ENCODE results near the gene CBX2.

The CBX2 gene

DNA sequence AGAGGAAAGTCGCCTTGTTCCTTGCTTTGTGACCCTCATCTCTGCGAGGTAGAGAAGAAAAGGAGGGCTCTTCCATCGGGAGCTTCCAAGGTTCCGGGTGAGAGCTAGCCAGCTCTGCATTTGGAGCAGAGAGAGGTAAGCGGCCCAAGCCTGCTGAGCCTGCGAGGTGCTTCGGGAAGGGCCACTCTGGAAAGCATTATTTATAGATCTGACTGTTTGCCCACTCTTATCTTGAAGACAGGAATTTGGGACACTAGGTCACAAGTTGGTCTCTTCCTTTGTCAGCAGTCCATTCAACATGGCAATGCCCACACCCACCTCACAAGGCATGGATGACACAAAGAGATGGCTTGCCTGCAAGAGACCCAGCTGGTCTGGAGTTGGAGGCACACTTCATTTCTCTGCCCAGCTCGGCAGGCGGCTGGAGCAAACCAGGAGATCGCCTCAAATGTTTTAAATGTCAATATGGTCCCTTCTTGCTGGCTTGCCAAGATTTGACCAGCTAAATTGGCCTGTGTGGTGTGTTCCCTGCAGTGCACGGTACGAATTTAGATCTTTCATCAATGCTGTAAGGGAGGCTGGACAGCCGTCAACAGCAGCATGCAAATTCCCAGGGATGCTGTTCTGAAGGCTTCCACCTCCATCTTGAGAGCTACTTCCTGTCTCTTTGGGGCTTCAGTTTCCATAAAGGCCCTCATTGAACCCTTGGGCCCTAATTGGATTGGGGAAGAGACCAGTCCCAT, 41.8 kb downstream of the CBX2 start:
- DNase-seq (ENCODE audit: low spot score in 2 of 2) = no peak
- H3K9me3 Mint-ChIP-seq = no peaks in the 10 kb centered on the region
- no peak overlapping the region for H3K4me3 Mint-ChIP-seq
- H3K27ac Mint-ChIP-seq = no peak overlapping the region
- peaks cover 20% of the 10 kb centered on the region for H3K27me3 Mint-ChIP-seq
- ATAC-seq (ENCODE audit: low read depth) = no peak
- H3K4me1 Mint-ChIP-seq = no peaks in the 10 kb centered on the region
- H3K36me3 Mint-ChIP-seq = peaks cover 2% of the 10 kb centered on the region

DNA sequence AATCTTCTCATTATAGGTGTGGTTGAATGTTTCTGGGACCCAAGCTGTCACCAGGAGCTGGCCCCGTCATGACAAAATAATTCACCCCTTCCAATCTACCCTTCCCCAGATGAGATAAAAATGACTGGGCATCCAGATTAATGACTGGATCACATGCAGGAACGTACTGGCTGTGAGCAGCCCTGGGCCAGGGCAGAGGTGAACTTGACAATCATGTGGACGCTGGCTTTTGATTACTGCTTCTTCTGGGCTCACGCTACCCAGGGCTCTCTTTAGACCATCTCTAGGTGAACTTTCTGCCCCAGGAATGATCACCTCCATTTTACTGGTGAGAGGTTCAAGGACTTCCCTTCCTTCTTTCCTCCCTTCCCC, 43.0 kb downstream of the CBX2 start:
- DNase-seq (ENCODE audit: low spot score in 2 of 2) = no peak
- Mint-ChIP-seq H3K27me3 (peaks cover 23% of the 10 kb centered on the region), H3K9me3 (no peaks in the 10 kb centered on the region), H3K4me3 (no peak overlapping the region), H3K4me1 (no peaks in the 10 kb centered on the region), H3K36me3 (peaks cover 2% of the 10 kb centered on the region), H3K27ac (no peak overlapping the region)
- ATAC-seq (ENCODE audit: low read depth) = no peak

- Mint-ChIP-seq H3K4me1 (peaks cover 3% of the 10 kb centered on the region), H3K27me3 (peaks cover 19% of the 10 kb centered on the region), H3K9me3 (no peaks in the 10 kb centered on the region), H3K4me3 (no peak overlapping the region), H3K27ac (no peak overlapping the region), H3K36me3 (peaks cover 2% of the 10 kb centered on the region)
- ATAC-seq (ENCODE audit: low read depth) = no peak
- no peak for DNase-seq (ENCODE audit: low spot score in 2 of 2)
These were observed 43.6 kb downstream of the CBX2 start for GRCh38 chr17:79821331-79822095.

DNA sequence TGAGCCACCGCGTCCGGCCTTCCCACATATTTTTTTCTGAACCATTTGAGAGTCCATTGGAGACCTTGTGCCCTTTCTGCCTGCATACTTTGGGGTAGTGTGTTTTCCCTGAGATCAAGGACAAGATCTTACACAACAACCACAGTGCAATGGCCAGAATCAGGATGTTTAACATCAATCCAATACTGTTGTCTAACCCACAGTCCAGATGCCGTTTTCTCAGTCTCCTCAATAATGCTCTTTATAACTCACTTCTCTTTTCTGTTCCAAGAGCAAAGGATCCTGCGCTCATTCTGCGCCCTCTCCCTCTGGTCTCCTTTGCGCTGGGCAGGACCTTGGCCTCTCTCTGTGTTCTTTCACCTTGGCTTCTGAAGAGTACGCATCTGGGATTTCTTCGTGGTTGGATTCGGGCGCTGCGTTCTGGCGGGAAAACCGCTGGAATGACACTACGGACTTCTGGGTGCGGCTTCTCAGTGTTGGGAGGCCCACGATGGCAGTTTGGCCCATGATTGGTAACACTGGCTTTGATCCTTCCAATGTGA, 44.7 kb downstream of the CBX2 start:
- H3K27me3 Mint-ChIP-seq = peaks cover 14% of the 10 kb centered on the region
- peaks cover 5% of the 10 kb centered on the region for H3K4me1 Mint-ChIP-seq
- ATAC-seq (ENCODE audit: low read depth) = no peak
- H3K4me3 Mint-ChIP-seq = no peak overlapping the region
- H3K36me3 Mint-ChIP-seq = peaks cover 2% of the 10 kb centered on the region
- no peaks in the 10 kb centered on the region for H3K9me3 Mint-ChIP-seq
- DNase-seq (ENCODE audit: low spot score in 2 of 2) = no peak
- no peak overlapping the region for H3K27ac Mint-ChIP-seq

GRCh38 chr17:79824234-79824633, 46.3 kb downstream of the CBX2 start:
- H3K27me3 Mint-ChIP-seq = peaks cover 14% of the 10 kb centered on the region
- DNase-seq (ENCODE audit: low spot score in 2 of 2) (no peak), ATAC-seq (ENCODE audit: low read depth) (no peak)
- H3K27ac Mint-ChIP-seq = no peak overlapping the region
- H3K4me3 Mint-ChIP-seq = no peak overlapping the region
- H3K9me3 Mint-ChIP-seq = no peaks in the 10 kb centered on the region
- peaks cover 9% of the 10 kb centered on the region for H3K4me1 Mint-ChIP-seq
- peaks cover 2% of the 10 kb centered on the region for H3K36me3 Mint-ChIP-seq

- peaks cover 10% of the 10 kb centered on the region for H3K4me1 Mint-ChIP-seq
- no peaks in the 10 kb centered on the region for H3K9me3 Mint-ChIP-seq
- no peak overlapping the region for H3K27ac Mint-ChIP-seq
- peaks cover 2% of the 10 kb centered on the region for H3K36me3 Mint-ChIP-seq
- ATAC-seq (ENCODE audit: low read depth) (no peak), DNase-seq (ENCODE audit: low spot score in 2 of 2) (no peak)
- H3K27me3 Mint-ChIP-seq = peaks cover 13% of the 10 kb centered on the region
- no peak overlapping the region for H3K4me3 Mint-ChIP-seq
These were observed 47.1 kb downstream of the CBX2 start for GRCh38 chr17:79824893-79825579.

DNA sequence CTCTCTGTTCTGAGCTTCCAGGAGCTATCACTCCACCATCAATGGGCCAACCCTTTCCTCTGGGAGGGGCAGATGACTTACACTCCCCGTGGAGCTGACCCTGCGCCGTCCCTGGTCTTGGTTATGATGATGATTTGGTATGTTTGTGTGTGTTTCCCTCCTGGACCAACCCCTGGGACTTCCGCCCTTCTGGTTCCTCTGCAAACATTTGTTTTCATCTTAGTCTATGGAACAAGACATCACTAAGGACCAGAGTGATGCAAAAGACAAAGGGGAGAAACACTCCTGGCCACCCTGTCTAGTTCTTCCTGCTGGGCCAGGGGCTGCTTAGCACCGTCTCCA, 47.6 kb downstream of the CBX2 start:
- Mint-ChIP-seq H3K27me3 (peaks cover 11% of the 10 kb centered on the region), H3K4me1 (peaks cover 10% of the 10 kb centered on the region), H3K27ac (no peak overlapping the region), H3K4me3 (no peak overlapping the region), H3K9me3 (no peaks in the 10 kb centered on the region), H3K36me3 (peaks cover 2% of the 10 kb centered on the region)
- DNase-seq (ENCODE audit: low spot score in 2 of 2) (no peak), ATAC-seq (ENCODE audit: low read depth) (no peak)

GRCh38 chr17:79826204-79826680, 48.3 kb downstream of the CBX2 start:
- Mint-ChIP-seq H3K9me3 (no peaks in the 10 kb centered on the region), H3K4me1 (peaks cover 10% of the 10 kb centered on the region), H3K27ac (no peak overlapping the region), H3K27me3 (peaks cover 11% of the 10 kb centered on the region), H3K36me3 (peaks cover 2% of the 10 kb centered on the region), H3K4me3 (no peak overlapping the region)
- DNase-seq (ENCODE audit: low spot score in 2 of 2) = no peak
- ATAC-seq (ENCODE audit: low read depth) = no peak

GRCh38 chr17:79826841-79827578, 49.1 kb downstream of the CBX2 start:
- Mint-ChIP-seq H3K4me1 (peaks cover 12% of the 10 kb centered on the region), H3K27me3 (peaks cover 11% of the 10 kb centered on the region), H3K27ac (no peak overlapping the region), H3K9me3 (no peaks in the 10 kb centered on the region), H3K4me3 (no peak overlapping the region), H3K36me3 (peaks cover 3% of the 10 kb centered on the region)
- no peak for ATAC-seq (ENCODE audit: low read depth)
- DNase-seq (ENCODE audit: low spot score in 2 of 2) = no peak

DNA sequence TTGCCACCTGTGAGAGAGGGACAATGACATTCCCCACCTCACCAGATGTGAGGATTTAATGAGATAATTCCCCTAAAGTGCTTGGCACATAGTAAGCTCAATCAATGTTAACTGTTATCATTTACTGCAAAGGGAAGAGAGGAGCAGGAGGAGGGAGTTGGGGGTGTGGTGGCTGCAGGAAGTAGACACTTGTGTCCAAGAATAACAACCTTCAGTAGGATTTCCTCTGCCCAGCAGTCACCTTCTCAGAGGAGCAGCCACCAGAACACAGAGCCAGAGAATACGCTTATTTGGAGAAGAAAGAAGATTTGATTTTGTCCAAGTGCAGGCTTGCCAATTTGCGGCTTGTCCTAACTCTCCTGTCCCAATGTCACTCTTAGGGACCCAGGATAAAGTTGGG, 51.1 kb downstream of the CBX2 start:
- H3K4me3 Mint-ChIP-seq = no peak overlapping the region
- no peaks in the 10 kb centered on the region for H3K9me3 Mint-ChIP-seq
- ATAC-seq (ENCODE audit: low read depth) = no peak
- DNase-seq (ENCODE audit: low spot score in 2 of 2) = no peak
- peaks cover 6% of the 10 kb centered on the region for H3K27me3 Mint-ChIP-seq
- H3K4me1 Mint-ChIP-seq = peaks cover 16% of the 10 kb centered on the region
- no peak overlapping the region for H3K27ac Mint-ChIP-seq
- H3K36me3 Mint-ChIP-seq = peaks cover 7% of the 10 kb centered on the region

DNA sequence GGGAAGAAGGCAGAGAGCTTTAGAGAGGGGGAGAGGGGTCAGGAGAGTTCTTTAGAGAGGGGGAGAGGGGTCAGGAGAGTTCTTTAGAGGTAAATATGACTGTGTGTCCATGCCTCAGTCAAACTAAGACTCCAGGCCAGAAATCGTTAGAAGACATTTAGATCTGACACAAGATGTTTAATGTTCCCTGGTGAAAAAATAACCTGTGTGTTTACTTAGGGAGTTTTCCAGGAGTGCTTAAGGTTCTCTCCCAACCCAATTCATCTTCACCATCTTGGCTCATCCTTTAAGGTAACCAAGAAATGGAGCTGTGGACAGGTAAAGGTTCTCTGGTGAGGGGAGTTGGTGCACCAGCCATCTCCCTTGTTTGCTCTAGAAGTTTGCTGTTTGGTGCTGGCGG, 51.5 kb downstream of the CBX2 start:
- Mint-ChIP-seq H3K27me3 (peaks cover 4% of the 10 kb centered on the region), H3K27ac (no peak overlapping the region), H3K9me3 (no peaks in the 10 kb centered on the region), H3K4me3 (no peak overlapping the region), H3K4me1 (peaks cover 16% of the 10 kb centered on the region), H3K36me3 (peaks cover 6% of the 10 kb centered on the region)
- DNase-seq (ENCODE audit: low spot score in 2 of 2) (no peak), ATAC-seq (ENCODE audit: low read depth) (no peak)

DNA sequence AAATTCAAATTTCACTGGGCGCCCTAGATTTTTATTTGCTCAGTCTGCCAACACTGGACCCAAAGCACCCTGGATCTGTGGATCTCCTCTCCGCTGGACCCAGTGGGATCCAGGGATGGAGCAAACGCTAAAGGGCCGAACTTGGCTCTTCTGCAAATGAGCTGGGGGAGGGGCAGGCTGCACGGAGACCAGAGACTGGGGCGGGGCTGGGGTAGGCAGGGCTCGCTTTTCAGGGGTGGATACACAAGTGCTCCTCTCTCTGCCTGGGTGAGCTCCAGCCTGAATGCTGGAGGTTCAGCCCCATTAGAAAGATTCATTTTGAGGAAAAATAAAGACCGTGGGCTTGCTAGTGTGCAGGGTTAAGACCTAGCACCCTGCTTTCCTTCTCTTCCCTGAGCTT, 52.4 kb downstream of the CBX2 start:
- ATAC-seq (ENCODE audit: low read depth) (no peak), DNase-seq (ENCODE audit: low spot score in 2 of 2) (no peak)
- Mint-ChIP-seq H3K4me3 (no peak overlapping the region), H3K27me3 (peaks cover 3% of the 10 kb centered on the region), H3K9me3 (no peaks in the 10 kb centered on the region), H3K4me1 (peaks cover 22% of the 10 kb centered on the region), H3K27ac (no peak overlapping the region), H3K36me3 (peaks cover 13% of the 10 kb centered on the region)

GRCh38 chr17:79830763-79831264, 52.9 kb downstream of the CBX2 start:
- Mint-ChIP-seq H3K36me3 (peaks cover 13% of the 10 kb centered on the region), H3K27me3 (peaks cover under 1% of the 10 kb centered on the region), H3K4me3 (no peak overlapping the region), H3K9me3 (no peaks in the 10 kb centered on the region), H3K27ac (no peak overlapping the region), H3K4me1 (peaks cover 22% of the 10 kb centered on the region)
- no peak for DNase-seq (ENCODE audit: low spot score in 2 of 2)
- no peak for ATAC-seq (ENCODE audit: low read depth)

Data from memory B cell (primary cell).